ENCODE results near the gene SRSF1.
"Not testable (repeated sequence)": the region's sequence is repeated elsewhere in the genome, so short reads cannot be mapped to it uniquely, and the experiment has no call there.

SRSF1 gene, protein sequence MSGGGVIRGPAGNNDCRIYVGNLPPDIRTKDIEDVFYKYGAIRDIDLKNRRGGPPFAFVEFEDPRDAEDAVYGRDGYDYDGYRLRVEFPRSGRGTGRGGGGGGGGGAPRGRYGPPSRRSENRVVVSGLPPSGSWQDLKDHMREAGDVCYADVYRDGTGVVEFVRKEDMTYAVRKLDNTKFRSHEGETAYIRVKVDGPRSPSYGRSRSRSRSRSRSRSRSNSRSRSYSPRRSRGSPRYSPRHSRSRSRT

DNA sequence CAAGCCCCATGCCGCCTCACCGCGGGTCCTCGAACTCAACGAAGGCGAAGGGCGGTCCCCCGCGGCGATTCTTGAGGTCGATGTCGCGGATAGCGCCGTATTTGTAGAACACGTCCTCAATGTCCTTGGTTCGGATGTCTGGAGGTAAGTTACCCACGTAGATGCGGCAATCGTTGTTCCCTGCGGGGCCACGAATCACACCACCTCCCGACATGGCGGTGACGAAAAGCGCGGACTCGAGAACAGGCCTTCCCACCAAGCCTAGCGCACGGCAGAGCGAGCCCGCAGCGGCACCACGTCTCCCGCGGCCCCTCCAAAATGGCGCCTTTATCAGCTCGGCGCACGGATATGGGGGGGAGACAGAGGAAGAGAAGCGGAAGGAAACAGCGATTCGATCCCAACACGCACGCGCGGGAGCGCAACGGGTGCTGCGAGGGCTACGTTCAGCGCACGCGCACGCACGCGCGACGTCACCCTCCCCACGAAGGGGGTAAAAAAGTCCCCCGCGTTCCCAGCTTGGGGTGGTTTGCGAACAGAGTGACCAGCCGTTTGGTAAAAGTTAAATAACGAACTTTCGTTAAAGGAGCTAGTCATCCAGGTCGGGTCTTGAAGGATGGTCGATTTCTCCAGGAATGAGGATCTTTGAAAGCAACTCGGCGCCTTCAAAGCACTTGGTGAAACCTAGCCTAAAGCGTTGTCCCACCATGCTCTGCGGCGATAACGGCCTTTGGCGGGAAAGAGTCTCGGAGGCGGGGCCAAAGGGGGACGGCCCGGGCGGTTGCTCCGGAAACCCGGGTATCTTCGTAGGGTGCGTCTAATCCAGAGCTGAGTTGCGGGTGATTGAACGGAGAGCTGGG lies at the start of gene SRSF1:
Gene SRSF1 (minus strand): TSS at position 323 of the 857 bp plus-strand sequence. CDS start 109 bp downstream, at position 214.
- peak; percentile 85 for DNase-seq

DNA sequence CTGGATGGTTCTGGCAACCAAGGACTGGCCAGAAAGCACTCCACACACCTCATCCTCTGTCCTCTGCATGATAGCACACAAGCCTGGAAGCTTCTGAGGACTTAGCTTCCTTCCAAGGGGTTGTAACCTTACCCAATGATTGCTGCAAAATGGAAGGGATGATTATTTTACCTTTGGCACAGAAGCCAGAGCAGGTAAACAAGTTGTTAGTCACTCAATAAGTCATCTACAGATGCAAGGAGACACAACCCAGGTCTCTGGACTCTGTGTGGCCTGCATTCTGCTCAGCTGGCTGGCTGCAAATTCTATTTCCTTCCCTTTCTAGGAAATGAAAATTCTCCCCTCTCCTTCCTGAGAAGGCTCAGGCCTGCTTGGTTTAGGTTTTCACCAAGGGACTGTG lies 49.4 kb upstream of the SRSF1 start:
- DNase-seq: no peak

DNA sequence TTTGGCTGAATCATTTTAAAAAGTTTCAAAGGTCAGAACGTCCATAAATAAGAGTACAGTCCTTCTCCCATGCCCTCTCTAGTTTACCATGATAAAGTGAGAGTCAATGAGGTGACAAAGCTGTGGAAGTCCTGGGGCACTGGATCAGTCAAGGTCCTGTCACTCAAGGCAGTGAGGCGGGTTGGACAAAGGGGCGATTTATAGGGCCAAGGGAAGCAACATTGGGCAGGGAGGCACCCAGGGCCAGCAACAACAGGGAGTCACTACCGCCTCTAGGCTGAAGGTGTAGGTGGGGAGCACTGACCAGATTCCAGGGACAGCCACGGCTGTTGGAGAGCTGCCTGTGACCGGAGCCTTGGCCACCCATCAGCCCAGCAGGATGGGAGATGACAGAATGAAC lies 47.6 kb upstream of the SRSF1 start:
- no peak for DNase-seq

DNA sequence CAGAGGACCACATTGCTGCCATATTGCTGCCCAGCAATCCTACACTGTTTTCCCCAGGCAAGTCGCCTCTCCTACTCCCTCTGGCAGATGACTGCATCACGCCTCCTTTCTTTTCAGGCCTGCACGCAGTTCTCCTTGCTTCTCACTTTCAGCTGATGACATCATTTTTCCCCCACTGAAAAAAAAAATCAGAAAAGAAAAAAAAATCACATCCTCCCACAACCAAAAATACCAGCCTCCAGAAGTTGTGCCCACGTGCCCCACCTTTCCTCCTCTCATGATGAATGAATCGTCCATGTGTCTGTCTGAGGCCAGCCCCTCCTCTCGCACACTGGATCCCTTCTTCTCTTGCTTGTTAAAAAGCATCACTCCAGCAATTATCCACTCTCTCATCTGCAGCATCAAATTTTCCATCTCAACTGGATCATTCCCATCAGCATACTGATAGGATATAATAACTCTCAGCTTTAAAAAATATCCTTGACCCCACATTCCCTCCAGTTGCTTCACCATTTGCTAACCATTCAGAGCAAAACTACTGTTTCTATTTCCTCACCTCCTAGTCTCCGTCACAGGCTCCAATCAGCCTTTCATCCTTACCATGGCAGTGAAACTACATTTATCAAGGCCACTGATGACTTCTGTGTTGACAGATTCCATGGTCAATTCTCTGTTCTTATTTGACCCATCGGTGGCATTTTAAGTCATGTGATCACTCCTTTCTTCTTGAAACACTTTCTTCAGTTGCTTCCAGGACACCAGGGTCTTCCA lies 46.1 kb upstream of the SRSF1 start:
- no peak for DNase-seq

DNA sequence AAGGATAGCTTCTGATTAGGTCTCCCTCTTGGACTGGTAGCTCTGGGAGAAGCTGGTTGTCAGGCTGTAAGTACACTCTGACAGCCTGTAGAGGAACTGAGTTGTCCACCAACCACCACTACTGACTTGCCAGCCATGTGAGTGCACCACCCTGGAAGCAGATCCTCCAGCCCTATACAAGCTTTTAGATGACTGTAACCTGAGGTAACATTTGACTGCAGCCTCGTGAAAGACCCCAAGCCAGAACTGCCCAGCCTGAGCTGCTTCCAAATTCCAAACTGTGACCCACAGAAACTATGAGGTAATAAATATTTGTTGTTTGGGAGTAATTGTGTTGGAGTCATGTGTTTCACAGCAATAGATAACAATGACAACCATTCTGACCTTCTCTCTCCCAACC lies 45.4 kb upstream of the SRSF1 start:
- DNase-seq: no peak

DNA sequence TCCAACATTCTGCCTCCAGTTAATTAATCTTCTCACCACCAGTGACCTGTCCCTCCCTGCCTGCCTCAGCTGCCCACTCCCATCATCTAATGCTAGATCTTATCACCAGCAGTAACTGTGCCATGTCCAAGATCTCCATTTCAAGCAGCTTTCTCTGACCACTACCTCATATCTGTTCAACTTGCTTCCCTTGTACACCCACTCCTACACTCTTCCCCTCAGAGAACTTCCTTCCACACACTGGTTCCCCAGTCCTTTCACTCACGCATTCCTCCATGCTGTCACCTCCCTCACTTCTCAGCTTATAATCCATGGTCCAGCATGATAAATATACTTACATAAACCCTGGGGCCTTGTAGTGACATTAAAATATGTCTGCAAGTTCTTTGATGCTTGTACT lies 44.4 kb upstream of the SRSF1 start:
- no peak for DNase-seq

DNA sequence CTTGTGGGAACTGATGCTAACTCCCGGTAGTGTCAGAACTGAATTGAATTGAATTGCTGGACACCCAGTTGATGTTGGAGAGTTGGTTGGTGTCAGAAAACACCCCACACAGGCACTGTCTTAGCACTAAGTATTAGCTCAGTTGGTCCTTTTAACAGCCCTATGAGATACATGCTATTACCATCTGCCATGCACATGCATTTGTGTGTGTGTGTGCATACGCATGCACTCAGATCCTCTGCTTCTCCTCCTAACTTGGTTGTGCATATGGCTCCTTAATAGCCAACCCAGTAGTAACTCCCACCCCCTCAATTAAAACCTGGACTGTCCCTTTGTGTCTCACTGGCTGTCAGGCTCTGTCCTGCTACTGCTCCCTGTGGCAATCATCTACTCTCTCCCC lies 43.9 kb upstream of the SRSF1 start:
- DNase-seq: no peak

DNA sequence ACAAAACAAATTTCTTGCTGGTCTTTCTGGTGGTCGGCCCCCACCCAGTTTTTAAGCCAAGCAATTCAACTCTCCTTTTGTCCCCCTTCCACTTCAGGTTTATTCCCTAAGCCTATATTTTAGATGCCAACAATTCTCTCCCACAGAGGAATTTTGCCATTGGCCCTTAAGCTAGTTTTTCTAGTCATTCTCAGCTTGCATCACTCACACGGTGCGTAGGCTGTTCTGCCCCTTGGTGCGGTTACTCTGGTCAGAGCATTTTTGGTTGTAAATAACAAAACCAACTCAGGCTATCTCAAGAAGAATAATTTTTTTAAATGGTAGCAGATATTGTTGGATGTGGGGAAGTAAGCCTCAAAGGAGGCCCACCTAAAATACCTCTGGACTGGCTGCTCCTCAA lies 42.5 kb upstream of the SRSF1 start:
- no peak for DNase-seq

DNA sequence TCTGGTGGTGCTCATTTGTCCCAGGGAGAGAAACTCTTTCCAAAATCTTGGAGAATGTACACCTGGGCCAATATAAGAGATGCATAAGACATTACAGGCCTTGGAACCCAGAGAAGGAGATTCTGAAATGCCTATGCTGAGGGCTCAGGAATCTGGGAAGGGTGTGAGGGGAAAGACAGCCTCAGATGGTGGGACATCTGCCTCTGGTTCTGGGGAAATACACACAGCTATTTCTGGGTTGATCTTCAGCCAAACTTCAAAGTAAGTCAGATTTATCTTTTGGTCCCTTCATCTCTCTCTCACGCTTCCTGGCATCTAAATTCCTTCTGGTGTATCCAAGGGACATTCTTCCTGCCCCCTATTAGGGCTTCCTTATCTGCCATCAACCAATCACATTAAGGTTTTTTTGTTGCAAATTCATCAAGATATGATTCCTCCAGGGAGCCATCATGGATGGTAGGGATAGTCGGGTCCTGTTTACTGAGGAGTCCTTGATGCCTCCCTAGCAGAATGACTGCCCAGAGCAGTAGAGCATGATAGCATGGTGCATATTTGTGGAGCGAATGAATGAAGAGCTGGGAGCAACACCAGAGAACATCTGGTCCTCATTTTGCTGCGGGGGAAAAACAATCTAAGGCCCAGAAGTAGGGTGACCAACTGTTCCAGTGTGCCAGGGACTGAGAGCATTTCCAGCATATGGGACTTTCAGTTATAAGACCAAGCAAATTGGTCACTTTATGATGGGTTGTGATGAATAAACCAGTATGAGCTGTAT lies 40.5 kb upstream of the SRSF1 start:
- no peak for DNase-seq

DNA sequence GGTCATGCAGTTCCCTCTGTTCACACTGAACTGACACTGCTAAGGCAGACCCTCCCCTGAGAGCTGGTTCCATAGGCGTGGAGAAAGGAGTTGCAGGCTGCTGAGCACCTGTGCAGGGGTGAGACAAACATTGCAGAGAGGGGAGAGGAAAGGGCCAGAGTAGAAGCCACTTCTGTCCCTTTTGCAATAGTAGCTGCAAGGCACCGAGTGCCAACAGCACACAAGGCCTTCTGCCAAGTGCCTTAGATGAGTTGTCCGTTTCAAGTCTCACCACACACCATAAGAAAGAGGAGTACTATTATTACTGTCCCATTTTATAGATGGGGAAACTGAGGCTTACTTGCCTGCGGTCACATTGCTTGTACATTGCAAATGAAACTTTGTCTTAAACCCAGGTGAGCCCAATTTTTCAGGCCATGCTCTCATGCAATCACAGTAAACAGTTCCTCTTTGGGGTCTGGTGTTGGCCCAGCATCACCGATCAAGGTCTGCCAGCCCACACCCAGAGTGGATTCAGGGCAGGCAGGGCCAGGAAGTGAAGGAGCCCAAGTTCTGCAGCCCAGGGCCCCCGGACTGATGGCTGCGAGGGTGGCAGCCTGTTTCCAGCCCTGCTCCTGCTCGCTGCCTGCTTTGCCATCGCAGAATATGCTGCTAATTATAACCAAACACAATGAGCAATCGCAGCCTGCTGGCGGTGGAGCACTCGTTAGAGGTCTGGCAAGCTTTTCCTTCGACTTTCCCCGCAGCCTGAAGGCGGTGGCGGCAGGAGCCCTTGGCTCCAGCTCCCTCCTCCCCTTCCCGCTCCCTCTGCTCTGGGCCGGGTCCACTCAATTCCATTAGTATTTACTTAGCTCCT lies 39.4 kb upstream of the SRSF1 start:
- DNase-seq: no peak

DNA sequence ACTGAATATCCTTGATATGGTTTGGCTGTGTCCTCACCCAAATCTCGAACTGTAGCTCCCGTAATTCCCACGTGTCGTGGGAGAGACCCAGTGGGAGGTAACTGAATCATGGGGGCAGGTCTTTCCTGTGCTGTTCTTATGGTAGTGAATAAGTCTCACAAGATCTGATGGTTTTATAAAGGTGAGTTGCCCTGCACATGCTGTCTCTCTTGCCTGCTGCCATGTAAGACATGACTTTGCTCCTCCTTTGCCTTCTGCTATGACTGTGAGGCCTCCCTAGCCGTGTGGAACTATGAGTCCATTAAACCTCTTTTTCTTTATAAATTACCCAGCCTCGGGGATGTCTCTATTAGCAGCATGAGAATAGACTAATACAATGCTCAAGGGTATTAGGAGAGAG lies 37.2 kb upstream of the SRSF1 start:
- DNase-seq: not testable (repeated sequence)

DNA sequence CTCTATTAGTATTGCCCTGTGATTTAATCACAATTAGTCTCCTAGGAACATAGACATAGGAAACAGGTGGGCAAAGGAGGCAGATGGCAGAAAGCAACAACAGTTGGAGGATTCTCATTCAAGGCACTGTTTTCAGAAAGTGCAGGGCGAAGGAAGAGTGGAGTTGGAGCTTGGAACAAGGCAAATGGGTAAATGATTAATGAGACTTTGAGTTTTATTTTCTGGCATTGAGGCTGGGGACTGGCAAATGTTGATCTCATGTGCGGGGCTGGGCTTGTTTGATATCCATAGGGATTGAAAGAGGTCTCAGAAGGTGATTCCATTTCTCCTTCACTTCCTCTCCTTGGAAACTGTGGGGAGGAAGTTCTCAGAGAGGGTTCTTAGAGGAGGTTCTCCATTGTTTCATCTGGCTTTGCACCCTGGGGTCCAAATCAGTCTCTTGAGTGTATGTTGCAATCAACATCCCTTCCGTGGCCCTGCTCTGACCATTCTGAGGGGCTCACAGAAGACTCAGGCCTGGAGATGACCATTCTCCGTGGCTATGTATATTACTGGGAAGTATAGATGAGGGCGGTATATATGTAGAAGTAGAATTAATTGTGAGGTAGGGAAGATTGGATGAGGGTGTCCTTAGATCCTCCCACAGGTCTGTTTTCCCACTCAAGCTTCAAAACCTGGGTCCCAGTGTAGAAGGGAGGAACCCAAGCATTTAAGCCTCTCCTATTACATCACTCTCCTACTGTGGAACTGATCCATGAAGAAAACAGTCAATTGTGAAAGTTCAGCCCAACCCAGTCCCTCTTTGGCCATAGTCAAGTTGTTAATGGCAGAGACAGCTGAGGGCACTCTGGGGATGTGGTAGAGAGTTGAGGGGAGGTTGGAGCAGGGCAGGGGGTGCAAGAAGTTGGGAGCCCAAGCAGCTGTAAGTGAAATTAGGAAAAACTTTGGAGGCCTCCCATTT lies 36.5 kb upstream of the SRSF1 start:
- DNase-seq: no peak

DNA sequence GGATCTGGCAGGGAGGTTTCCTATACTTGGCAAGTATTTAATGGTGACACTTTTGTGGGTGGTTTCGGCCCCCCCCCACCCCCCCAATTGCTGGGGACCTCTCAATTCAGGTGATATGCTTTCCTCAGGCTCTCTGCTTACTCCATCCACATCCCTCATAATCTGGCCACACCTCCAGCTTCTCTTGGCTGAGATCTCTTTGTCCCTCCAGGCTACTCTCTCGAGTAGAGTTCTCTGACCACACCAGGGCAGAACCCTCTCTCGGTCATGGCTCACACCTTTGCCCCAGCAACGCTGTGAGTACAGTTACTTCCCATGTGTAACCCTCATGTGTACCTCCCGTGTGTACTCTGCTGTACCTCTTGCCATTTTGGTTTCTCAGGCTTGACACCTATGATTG lies 34.1 kb upstream of the SRSF1 start:
- no peak for DNase-seq

DNA sequence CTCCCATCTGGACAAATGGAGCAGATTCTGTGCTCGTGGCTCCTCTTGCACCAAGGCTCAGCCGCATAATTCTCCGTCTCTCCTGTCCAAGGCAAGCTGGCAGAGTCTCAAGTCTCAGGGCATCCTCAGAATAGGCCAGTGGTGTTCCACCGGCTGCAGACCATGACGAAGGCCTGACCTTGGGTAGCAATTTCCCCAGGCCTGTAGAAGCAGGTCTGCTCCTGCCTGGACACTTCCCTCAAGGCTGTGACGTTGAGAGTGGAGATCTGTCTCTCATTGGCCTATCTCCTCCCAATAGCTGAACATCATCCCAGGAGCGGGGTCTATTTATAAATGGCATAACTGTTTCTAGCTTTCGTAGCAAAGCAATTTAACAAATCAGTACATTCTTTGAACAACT lies 33.3 kb upstream of the SRSF1 start:
- DNase-seq: no peak

DNA sequence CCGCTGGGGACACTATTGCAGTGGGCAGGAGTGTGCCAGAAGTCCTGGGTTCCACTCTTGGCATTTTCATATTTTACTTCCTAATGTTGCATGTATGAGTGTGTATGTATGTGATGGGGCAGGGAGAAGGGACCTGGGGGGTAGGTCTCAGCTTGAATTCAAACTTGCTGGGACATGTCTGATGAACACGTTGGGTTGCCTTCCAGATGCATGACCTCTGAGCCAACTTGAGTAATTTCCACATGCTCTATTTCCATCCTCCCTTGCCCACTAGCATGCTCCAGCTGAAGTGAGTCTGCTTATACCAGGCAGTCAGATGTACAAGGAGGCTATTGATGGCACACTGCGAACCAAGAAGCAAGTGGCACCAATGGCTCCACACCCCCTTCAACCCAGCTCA lies 32.9 kb upstream of the SRSF1 start:
- DNase-seq: no peak

DNA sequence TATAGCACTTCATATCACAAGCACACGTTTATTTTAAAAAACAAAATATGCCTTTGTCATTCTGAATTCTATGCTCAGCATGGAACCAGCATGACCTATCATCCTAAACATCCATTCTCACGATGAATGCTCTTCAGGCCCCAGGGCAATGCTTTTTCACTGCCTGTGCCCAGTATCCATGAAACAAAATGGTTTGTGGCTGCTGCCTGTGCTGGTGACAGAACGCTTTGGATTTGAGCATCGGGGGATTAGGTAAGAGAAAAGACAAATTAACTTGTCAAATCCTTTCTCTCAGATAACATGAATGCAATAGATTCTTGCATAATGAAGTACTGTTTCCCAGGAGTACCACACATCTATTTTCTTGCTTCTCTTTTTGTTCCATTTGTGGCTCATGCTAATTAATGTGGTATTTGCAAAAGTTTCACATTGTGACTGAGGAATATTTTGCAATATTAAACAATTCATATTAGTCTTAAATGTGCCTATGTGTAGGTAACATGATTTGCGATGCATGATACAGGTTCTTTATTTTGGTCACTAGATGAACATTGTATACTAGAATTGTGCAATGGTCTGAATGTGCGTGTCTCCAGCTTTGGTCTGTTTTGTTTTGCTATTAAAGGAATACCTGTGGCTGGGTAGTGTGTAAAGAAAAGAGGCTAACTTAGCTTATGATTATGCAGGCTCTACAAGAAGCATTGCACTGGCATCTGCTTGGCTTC lies 25.8 kb upstream of the SRSF1 start:
- no peak for DNase-seq

DNA sequence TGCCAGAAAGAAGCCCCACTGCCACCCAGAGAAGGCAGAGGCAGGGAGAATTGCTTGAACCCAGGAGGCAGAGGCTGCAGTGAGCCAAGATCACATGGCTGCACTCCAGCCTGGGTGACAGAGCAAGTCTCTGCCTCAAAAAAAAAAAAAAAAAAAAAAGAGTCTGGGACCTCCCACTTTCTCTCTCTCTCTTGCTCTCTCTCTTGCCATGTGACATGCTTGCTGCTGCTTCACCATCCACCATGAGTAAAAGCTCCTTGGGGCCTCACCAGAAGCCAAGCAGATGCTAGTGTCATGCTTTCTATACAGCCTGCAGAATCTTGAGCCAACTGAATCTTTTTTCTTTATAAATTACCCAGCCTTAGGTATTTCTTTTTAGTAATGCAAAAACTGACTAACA lies 21.5 kb upstream of the SRSF1 start:
- DNase-seq: no peak

DNA sequence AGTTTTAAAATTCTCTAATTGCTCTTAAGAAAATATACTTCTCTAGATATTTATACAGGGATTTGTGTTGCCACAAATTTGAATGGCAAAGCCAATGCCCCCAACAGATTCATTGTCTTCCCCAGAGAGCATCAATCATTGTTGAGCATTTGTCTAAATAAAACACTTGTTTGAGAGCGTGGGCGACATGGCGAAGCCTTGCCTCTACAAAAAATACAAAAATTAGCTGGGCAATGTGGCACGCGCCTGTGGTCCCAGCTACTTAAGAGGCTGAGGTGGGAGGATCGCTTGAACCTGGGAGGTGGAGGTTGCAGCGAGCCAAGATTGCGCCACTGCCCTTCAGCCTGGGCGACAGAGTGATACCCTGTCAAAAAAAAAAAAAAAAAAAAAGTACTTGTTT lies 13.4 kb upstream of the SRSF1 start:
- DNase-seq: no peak

DNA sequence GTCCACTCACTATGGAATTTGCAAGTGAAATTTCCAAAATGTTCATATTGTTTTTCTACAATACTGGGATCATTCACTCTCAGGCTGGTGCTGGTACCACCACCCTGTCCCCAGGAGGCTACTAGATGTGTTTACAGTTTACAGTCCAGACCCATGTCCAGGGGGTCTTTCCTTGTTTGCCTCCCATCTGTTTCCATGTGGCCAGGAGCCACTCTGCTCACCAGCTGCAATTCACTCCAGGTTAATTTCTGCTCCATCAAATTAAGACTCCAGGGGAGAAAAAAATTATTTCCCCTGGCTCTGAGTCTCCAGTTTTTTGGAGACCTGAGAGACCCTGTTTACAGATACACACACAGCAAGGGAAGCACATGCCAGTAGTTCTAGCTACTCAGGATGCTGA lies 12.5 kb upstream of the SRSF1 start:
- DNase-seq: no peak

DNA sequence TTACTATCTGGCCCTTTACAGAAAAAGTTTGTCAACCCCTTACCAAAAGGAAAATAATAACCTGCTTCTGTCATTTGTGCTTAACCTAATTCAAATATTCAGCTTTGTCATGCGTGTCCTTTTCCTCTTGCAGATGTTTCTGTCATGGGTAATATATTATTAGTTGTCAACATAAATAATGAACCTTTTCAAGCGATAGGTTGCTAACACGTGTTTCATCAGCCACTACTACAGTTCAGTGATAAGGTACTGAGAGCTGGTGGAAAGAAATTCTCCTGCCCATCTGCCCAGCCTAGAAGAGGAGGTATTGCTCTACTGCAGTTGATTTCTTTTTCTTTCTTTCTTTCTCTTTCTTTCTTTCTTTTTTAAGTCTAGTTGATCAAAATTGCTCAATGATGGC lies 12.0 kb upstream of the SRSF1 start:
- DNase-seq: no peak
